GM19240 (cell line): ENCODE measurements around the gene PYM1.

ENCODE experiments used
- DNase-seq: peaks from one replicate; pipeline ENCODE4 v3.0.0; 2011; ENCODE audit warnings: low spot score; ENCODE audit not compliant: insufficient read length

PYM1 gene

GRCh38 chr12:55927588-55928502 lies at the start of gene PYM1:
Gene PYM1 (minus strand): TSS chr12:55927894. CDS start chr12:55927761, 133 bp downstream.
- DNase-seq: no peak

GRCh38 chr12:55974308-55974730 lies 46.6 kb upstream of the PYM1 start:
- peak; percentile 39 for DNase-seq

- peak; percentile 86 for DNase-seq
Observed at GRCh38 chr12:55973599-55974307, 46.1 kb upstream of the PYM1 start, which contains the start of gene RAB5B. Gene RAB5B (plus strand): TSS chr12:55974078. CDS start chr12:55986961, 12,883 bp downstream.

GRCh38 chr12:55972911-55973598 lies 45.4 kb upstream of the PYM1 start:
- DNase-seq: no peak

GRCh38 chr12:55972456-55972855 lies 44.8 kb upstream of the PYM1 start:
- DNase-seq: no peak

GRCh38 chr12:55972042-55972441 lies 44.3 kb upstream of the PYM1 start:
- no peak for DNase-seq

- DNase-seq: no peak
Observed at GRCh38 chr12:55970775-55971174, 43.1 kb upstream of the PYM1 start.

- no peak for DNase-seq
Observed at GRCh38 chr12:55969356-55969755, 41.7 kb upstream of the PYM1 start.

- DNase-seq: peak; percentile 88
Observed at GRCh38 chr12:55966408-55967281, 39.0 kb upstream of the PYM1 start, which contains the start of gene CDK2. Gene CDK2 (plus strand): TSS chr12:55966830. CDS start chr12:55967009, 179 bp downstream.

- DNase-seq: no peak
Observed at GRCh38 chr12:55965941-55966407, 38.3 kb upstream of the PYM1 start, which contains the start of gene PMEL. Gene PMEL (minus strand): TSS chr12:55966042. CDS start chr12:55966011, 31 bp downstream.

GRCh38 chr12:55965240-55965639 lies 37.5 kb upstream of the PYM1 start:
- DNase-seq: no peak

GRCh38 chr12:55963760-55964159 lies 36.1 kb upstream of the PYM1 start:
- DNase-seq: no peak

- DNase-seq: no peak
Observed at GRCh38 chr12:55957106-55957859, 29.6 kb upstream of the PYM1 start.

GRCh38 chr12:55955800-55956508 lies 28.3 kb upstream of the PYM1 start:
- DNase-seq: no peak

- no peak for DNase-seq
Observed at GRCh38 chr12:55955344-55955743, 27.6 kb upstream of the PYM1 start.

- DNase-seq: no peak
Observed at GRCh38 chr12:55946553-55946952, 18.9 kb upstream of the PYM1 start.

GRCh38 chr12:55942577-55943136 lies 15.0 kb upstream of the PYM1 start:
- no peak for DNase-seq

- DNase-seq: no peak
Observed at GRCh38 chr12:55942055-55942454, 14.4 kb upstream of the PYM1 start.
